Astrocyte of the spinal cord (primary cell): ENCODE data around the gene EXOC6.
A peak's percentile ranks its signal among the peaks of the same experiment; 100 is the strongest.

Source experiments
- DNase-seq: peaks from one replicate; pipeline ENCODE4 v3.0.0; 2011; ENCODE audit warnings: low read depth, low spot score
- H3K4me3 ChIP-seq: 2 replicates; pipeline ENCODE4 v1.5.1; 2011; ENCODE audit warnings: low read depth, mild to moderate bottlenecking, low read length, moderate library complexity
- CTCF ChIP-seq: IDR thresholded peaks from 2 replicates; pipeline ENCODE4 v1.5.1; 2012; ENCODE audit warnings: low read depth, mild to moderate bottlenecking, low read length, inconsistent platforms
- in situ Hi-C: cut with HindIII; loops from 2 replicates; pipeline ENCODE4 v1.10.0; 2017; ENCODE audit warnings: low sequenced_read_pairs

Gene EXOC6

DNA sequence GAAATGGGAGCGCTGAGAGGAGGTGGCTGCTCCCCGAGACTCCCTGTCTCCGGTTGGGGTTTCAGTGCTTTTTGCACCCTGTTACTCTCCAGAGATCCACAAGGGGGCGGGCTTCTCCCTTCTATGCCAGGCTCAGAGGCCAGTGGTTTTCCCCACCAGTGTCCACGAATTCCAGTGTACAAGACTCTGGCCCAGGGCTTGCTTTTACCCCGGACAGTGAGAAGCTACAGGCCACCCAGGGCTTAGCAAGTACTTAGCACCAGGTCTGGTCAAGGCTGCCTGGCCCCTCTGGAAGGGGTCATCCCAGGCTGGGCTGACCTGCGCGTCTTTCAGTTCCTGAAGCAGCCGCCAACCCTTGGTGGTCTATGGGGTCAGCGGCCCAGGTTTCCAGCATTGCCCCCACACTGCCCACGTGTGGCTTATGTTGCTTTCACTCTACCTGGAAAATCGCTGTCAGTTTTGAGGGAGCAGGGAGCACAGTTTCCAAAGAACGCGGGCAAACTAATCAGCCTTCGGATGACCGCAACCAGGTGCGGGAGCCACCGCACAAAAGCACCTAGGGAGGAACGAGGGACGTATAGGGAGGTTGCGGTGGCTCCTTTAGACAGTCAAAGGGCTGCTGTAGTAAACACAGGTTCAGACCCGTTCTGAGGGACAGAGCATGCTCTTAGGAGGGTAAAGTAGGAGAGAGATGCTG, 232.2 kb downstream of the EXOC6 start:
- TF ChIP-seq CTCF, result peak; percentile 86
- H3K4me3 ChIP-seq, result no peak overlapping the region
- DNase-seq, result peak; percentile 44
- in situ Hi-C loops, result loop anchor here (25.0 kb wide), 1 partner anchor 207 kb away; no protein-coding TSS in a partner anchor

GRCh38 chr10:93081318-93081717, 233.0 kb downstream of the EXOC6 start:
- no peak for TF ChIP-seq CTCF
- no peak overlapping the region for H3K4me3 ChIP-seq
- in situ Hi-C loops, result loop anchor here (25.0 kb wide), 1 partner anchor 206 kb away; no protein-coding TSS in a partner anchor
- no peak for DNase-seq

DNA sequence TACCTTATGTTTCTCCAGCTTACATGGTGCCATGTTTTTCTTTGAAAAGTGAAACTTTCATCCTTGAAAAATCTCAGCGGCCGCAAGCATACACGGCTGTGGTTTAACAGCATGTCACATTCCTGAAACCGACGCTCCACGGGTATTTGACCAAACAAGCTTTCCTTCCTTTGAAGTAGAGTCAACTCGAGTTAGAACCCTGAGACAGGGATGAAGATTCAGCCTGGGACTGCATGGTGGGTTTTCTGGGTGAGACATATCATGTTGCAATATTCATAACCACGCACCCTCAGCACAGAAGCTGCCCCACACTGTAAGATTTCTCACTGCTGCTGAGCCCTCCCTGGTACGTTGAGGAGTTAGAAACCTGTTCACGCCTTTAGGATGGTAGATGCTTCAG, 233.5 kb downstream of the EXOC6 start:
- no peak overlapping the region for H3K4me3 ChIP-seq
- no peak for TF ChIP-seq CTCF
- in situ Hi-C loops, result loop anchor here (25.0 kb wide), 1 partner anchor 205 kb away; no protein-coding TSS in a partner anchor
- DNase-seq, result peak; percentile 87

DNA sequence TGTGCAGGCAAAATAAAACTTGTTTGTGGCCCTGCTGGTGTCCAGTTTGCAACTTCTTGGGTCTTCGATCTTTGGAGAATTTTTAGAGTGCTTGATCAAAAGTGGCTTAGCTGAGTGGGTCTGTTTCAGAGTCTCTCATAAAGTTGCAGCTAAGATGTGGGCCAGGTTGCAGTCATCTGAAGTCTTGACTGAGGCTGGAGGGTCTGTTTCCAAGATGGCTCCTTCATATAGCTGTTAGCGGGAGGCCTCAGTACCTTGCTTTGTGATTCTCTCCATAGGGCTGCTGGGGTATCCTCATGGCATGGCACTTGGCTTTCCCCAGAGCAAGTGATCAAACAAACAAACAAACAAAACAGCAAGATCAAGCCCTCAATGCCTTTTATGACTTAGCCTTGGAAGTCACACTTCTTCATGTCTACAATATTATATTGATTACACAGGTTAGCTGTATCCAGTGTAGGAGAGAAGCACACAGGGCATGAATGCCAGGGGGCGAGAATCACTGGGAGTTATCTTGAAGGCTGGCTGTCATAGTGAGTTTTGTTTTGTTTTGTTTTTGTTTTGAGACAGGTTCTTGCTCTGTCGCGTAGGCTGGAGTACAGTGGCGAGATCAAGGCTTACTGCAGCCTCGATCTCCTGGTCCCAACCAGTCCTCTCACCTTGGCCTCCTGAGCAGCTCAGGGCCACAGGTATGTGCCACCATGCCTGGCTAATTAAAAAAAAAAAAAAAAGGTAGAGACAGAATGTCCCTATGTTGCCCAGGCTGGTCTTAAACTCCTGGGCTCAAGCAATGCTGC, 235.6 kb downstream of the EXOC6 start:
- no peak for TF ChIP-seq CTCF
- no peak for DNase-seq
- in situ Hi-C loops, result loop anchor here (25.0 kb wide), 1 partner anchor 203 kb away; no protein-coding TSS in a partner anchor
- no peak overlapping the region for H3K4me3 ChIP-seq

- no peak overlapping the region for H3K4me3 ChIP-seq
- in situ Hi-C loops, result loop anchor here (25.0 kb wide), 1 partner anchor 202 kb away; no protein-coding TSS in a partner anchor
- TF ChIP-seq CTCF, result no peak
- no peak for DNase-seq
Measured at GRCh38 chr10:93085272-93085859, 237.0 kb downstream of the EXOC6 start.

- H3K4me3 ChIP-seq, result no peak overlapping the region
- in situ Hi-C loops, result loop anchor here (25.0 kb wide), 1 partner anchor 201 kb away; no protein-coding TSS in a partner anchor
- no peak for TF ChIP-seq CTCF
- no peak for DNase-seq
Measured at GRCh38 chr10:93086289-93086688, 238.0 kb downstream of the EXOC6 start.
